Glutamatergic neuron (in vitro differentiated cells): Measurements from ENCODE around the gene NMUR2. TPM values are rescaled to one million over a fixed set of nuclear protein-coding genes. Genes with fewer than 3 reads are reported as not detected.

Experiments
- DNase-seq: peaks from one replicate; pipeline ENCODE4 v3.0.0; 2022
- H3K27ac Mint-ChIP-seq: one replicate; pipeline ENCODE4 v1.8.0; 2020; ENCODE audit warnings: mild to moderate bottlenecking, mixed read lengths, inconsistent platforms; ENCODE audit not compliant: unreplicated experiment
- H3K27me3 Mint-ChIP-seq: one replicate; pipeline ENCODE4 v1.8.0; 2020; ENCODE audit warnings: mild to moderate bottlenecking, moderate library complexity, mixed read lengths, inconsistent platforms; ENCODE audit not compliant: unreplicated experiment
- H3K36me3 Mint-ChIP-seq: one replicate; pipeline ENCODE4 v1.8.0; 2020; ENCODE audit warnings: mild to moderate bottlenecking, mixed read lengths, inconsistent platforms; ENCODE audit not compliant: unreplicated experiment
- H3K4me1 Mint-ChIP-seq: one replicate; pipeline ENCODE4 v1.8.0; 2020; ENCODE audit warnings: mild to moderate bottlenecking, low read depth, mixed read lengths, inconsistent platforms; ENCODE audit not compliant: unreplicated experiment
- H3K4me3 Mint-ChIP-seq: one replicate; pipeline ENCODE4 v1.8.0; 2020; ENCODE audit warnings: mild to moderate bottlenecking, mixed read lengths, inconsistent platforms; ENCODE audit not compliant: unreplicated experiment
- H3K9me3 Mint-ChIP-seq: one replicate; pipeline ENCODE4 v1.8.0; 2020; ENCODE audit warnings: mild to moderate bottlenecking, moderate library complexity, mixed read lengths, inconsistent platforms; ENCODE audit not compliant: unreplicated experiment
- CTCF ChIP-seq: fragments of 200-600 bp; sonication (generic); IDR thresholded peaks from one replicate; pipeline ENCODE4 v1.5.0; 2021; ENCODE audit not compliant: partially characterized antibody, unreplicated experiment
- total RNA-seq: library from RNA; stranded (reverse); fragmentation: NEBNext Ultra II Directional; extraction: Animal tissue kit (Norgen Biotek cat#: 25700); gene quantifications from one replicate; pipeline ENCODE4 v1.2.1, GENCODE V29; 2021; ENCODE audit not compliant: unreplicated experiment

NMUR2 gene
- total RNA-seq, 1 donor from 2014 or later = not detected

GRCh38 chr5:152366716-152367115 lies 38.4 kb downstream of the NMUR2 start:
- DNase-seq = no peak
- Mint-ChIP-seq H3K36me3 (no peaks in the 10 kb centered on the region), H3K27ac (no peak overlapping the region), H3K9me3 (no peaks in the 10 kb centered on the region), H3K4me1 (no peaks in the 10 kb centered on the region), H3K27me3 (peaks cover 2% of the 10 kb centered on the region), H3K4me3 (no peak overlapping the region)
- no peak for TF ChIP-seq CTCF

- Mint-ChIP-seq H3K27me3 (peaks cover 2% of the 10 kb centered on the region), H3K27ac (no peak overlapping the region), H3K36me3 (no peaks in the 10 kb centered on the region), H3K9me3 (no peaks in the 10 kb centered on the region), H3K4me3 (no peak overlapping the region), H3K4me1 (no peaks in the 10 kb centered on the region)
- TF ChIP-seq CTCF = no peak
- DNase-seq = no peak
Measured at GRCh38 chr5:152364899-152365298, 40.2 kb downstream of the NMUR2 start.

- no peaks in the 10 kb centered on the region for H3K4me1 Mint-ChIP-seq
Measured at GRCh38 chr5:152364172-152364571, 40.9 kb downstream of the NMUR2 start.

GRCh38 chr5:152358861-152359568 lies 46.1 kb downstream of the NMUR2 start:
- DNase-seq = no peak
- Mint-ChIP-seq H3K27me3 (peaks cover 2% of the 10 kb centered on the region), H3K27ac (no peak overlapping the region), H3K4me1 (no peaks in the 10 kb centered on the region), H3K4me3 (no peak overlapping the region), H3K36me3 (no peaks in the 10 kb centered on the region), H3K9me3 (no peaks in the 10 kb centered on the region)
- no peak for TF ChIP-seq CTCF

More at GRCh38 chr5:152364172-152364571, 40.9 kb downstream of the NMUR2 start:
- Mint-ChIP-seq H3K36me3 (no peaks in the 10 kb centered on the region), H3K9me3 (no peaks in the 10 kb centered on the region), H3K27ac (no peak overlapping the region), H3K4me3 (no peak overlapping the region), H3K27me3 (peaks cover 2% of the 10 kb centered on the region)
- no peak for TF ChIP-seq CTCF
- DNase-seq = no peak

- H3K27ac Mint-ChIP-seq = no peak overlapping the region
- no peaks in the 10 kb centered on the region for H3K27me3 Mint-ChIP-seq
- no peaks in the 10 kb centered on the region for H3K36me3 Mint-ChIP-seq
- TF ChIP-seq CTCF = no peak
- no peak overlapping the region for H3K4me3 Mint-ChIP-seq
- DNase-seq = no peak
- H3K9me3 Mint-ChIP-seq = no peaks in the 10 kb centered on the region
- H3K4me1 Mint-ChIP-seq = peaks cover 2% of the 10 kb centered on the region
Measured at GRCh38 chr5:152356506-152356905, 48.6 kb downstream of the NMUR2 start.
